Nucleus accumbens (tissue), 56 donors: ENCODE measurements around the gene ZNF564.
"Not testable (repeated sequence)": the region's sequence is repeated elsewhere in the genome, so short reads cannot be mapped to it uniquely, and the experiment has no call there.

Experiments used
- DNase-seq, 56 donors: peaks; one replicate each; lab custom pipeline; 2025; lab: John Stamatoyannopoulos, UW

Gene ZNF564

GRCh38 chr19:12551060-12551832 is at the start of gene ZNF564:
ZNF564 (minus strand) TSS chr19:12551482; CDS start chr19:12551332, 150 bp downstream.
- DNase-seq, result peak; percentile 72 to 99 (median 97)

DNA sequence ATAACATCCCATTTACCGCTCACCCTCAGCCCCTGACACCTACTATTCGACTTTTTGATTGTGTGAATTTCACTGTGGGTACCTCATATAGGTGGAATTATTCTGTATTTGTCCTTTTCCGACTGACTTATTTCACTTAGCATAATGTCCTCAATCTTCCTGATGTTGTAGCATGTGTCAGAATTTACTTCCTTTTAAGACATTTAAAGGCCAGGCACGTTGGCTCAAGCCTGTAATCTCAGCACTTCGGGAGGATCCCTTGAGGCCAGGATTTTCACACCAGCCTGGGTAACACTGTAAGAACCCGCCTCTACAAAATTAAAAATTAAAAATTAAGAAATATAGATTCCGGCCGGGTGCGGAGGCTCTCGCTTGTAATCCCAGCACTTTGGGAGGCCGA is 46.3 kb upstream of the ZNF564 start:
- no peak for DNase-seq

- peak in 34 of 56 donors; percentile 0 to 76 (median 19) for DNase-seq
Observed at GRCh38 chr19:12596927-12597548, 45.8 kb upstream of the ZNF564 start.

- no peak for DNase-seq
Observed at GRCh38 chr19:12596485-12596884, 45.2 kb upstream of the ZNF564 start.

GRCh38 chr19:12581100-12581499 is 29.8 kb upstream of the ZNF564 start:
- no peak for DNase-seq

- no peak for DNase-seq
Observed at GRCh38 chr19:12580180-12580694, 29.0 kb upstream of the ZNF564 start.

DNA sequence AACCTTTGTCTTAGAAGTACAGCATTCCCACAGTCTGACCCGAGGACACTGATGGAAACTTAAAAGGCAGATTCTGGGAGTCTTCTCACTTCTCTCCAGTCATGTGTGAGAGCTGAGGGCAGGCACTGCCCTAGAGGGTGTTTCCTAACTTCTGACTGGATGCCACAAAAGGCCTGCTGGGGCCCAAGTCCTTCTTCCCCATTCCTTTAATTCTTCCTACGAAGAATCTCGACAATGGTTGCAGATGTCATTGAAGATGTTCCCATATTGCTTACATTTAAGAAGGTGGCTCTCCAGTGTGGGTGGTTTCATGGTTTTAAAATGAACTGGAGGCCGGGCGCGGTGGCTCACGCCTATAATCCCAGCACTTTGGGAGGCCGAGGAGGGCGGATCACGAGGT is 27.4 kb upstream of the ZNF564 start:
- no peak for DNase-seq

DNA sequence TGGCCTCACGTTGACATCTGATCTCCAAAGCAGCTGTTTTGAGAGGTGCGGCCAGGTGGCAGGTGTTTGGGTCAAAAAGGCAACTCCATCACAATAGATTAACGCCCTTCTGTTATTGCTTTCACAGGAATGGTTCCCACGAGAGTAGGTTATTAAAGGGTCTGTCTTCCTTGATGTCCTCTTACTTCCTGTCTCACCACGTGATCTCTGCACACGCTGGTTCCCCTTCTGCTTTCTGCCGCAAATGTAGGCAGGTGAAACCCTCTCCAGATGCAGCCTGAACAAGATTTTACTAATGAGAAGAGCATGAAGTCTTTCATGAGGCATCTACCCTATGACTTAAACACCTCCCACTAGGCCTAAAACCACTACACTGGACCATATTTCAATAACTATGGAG is 22.8 kb upstream of the ZNF564 start:
- DNase-seq, result no peak

DNA sequence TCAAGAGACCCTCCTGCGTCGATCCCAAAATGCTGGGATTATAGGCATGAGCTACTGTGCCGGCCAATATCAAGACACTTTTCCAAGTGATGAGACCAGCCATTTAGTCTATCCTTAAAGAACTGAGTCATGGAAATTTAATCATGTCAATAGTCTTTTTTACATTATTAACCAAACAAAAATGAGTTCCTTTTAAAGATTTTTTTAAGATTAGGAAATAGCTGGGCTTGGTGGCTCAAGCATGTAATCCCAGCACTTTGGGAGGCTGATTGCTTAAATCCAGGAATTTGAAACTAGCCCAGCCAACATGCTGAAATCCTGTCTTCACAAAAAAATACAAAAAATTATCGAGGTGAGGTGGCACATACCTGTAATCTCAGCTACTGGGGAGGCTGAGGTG is 16.7 kb upstream of the ZNF564 start:
- DNase-seq, result no peak

DNA sequence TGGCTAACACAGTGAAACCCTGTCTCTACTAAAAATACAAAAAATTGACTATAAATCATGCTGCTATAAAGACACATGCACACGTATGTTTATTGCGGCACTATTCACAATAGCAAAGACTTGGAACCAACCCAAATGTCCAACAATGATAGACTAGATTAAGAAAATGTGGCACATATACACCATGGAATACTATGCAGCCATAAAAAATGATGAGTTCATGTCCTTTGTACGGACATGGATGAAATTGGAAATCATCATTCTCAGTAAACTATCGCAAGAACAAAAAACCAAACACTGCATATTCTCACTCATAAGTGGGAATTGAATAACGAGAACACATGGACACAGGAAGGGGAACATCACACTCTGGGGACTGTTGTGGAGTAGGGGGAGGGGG is 15.1 kb upstream of the ZNF564 start:
- DNase-seq, result not testable (repeated sequence)

GRCh38 chr19:12564016-12564664 is 12.9 kb upstream of the ZNF564 start:
- peak in 55 of 56 donors; percentile 14 to 96 (median 81) for DNase-seq

DNA sequence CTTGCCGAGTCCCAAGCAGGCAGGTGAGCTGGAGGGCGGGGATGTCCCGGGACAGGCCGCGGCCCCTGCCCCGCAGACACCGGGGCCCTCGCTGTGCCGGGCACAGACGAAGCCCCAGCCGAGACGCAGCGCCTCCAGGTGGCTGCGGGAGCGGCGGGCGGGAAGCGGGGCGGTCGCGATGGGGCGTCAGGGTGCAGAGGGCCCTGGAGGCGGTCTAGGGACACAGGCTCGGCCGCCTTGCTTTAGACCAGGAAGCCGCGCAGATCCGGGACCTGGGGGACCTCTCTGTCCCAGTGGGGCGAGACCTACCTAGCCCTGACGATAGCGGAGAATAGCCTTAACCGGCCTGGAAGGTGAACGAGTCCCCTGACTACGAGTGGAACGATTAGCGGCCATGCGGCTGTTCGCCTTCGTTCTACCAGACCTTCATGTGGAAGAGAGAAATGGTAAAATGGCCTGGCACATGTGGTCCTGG is 4.2 kb upstream of the ZNF564 start:
- DNase-seq, result no peak

DNA sequence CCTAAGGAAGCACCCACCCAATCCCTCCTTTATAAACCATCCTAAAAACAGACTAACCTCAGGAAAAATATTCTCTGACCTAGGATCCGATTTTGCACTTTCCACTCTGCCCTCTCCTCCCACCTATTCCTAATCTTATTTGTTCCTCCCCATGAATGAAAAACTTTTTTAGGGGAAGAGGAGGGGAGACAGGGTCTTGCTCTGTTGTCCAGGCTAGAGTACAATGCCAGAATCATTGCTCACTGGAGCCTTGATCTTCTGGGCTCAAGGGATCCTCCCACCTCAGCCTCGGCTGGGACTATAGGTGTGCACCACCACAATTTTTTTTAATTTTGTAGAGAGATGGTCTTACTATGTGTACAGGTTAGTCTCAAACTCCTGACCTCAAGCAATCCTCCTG is 4.4 kb downstream of the ZNF564 start:
- DNase-seq, result no peak

- no peak for DNase-seq
Observed at GRCh38 chr19:12546068-12546467, 5.2 kb downstream of the ZNF564 start.

DNA sequence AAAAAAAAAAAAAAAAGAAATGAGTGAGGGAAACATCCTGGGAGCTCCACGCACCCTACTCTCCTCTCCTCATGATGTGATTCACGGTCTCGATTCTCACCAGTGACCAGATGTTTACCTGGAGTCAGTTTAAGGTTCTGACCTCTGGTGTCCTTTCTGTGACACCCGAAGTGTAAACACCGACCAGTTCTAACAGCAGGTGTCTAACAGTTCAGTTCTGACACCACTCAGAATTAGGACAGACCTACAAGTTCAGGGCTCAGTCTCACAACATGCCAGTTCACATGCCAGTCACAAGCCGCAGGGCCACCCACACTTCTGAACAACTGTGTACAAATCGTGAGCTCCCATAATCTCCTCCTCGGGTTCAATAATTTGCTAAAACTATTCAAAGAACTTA is 6.0 kb downstream of the ZNF564 start:
- no peak for DNase-seq

DNA sequence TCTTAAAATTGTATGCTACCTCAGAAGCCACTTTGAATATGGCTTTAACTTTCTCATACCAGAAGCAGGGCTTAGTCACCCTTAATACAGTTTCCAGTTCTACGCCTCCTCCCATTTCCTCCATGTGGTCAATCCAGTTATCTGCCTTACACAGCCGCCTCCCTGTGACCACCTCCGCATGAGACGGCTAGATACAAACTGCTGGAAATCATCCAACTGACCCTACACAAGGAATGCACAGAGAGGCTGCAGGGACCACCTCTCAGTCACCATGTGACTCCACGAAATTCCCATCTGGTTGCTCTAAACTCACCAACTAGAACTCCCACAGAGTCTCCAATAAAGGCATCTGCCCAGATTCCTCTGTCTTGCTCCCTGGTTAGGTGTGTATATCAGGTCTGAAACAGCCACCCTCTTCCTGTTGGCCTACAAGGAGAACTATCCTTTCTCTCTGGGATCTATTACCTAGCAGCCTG is 6.8 kb downstream of the ZNF564 start:
- DNase-seq, result no peak

GRCh38 chr19:12543855-12544254 is 7.4 kb downstream of the ZNF564 start:
- no peak for DNase-seq

DNA sequence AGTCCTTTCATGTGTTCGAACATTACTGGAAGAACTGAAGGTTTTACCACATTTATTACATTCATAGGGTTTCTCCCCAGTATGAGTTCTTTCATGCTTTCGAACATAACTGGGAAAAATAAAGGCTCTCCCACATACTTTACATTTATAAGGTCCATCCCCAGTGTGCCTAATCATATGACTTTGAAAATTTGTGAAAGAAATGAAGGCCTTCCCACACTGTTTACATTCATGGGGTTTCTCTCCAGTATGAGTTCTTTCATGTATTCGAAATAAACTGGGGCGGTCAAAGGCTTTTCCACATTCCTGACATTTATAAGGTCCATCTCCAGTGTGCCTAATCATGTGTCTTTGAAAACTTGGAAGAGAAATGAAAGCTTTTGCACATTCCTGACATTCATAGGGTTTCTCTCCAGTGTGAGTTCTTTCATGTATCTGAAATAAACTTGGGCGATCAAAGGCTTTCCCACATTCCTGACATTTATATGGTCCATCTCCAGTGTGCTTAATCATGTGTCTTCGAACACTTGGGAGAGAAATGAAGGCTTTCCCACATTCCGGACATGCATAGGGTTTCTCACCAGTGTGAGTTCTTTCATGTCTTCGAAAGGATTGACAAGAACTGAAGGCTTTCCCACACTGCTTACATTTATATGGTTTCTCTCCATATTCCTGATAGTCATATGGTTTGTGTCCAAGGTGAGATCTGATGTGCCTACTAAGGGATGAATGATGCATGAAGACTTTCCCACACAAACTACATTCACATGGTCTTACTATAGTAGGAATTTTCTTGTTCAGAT is 24.0 kb downstream of the ZNF564 start:
- no peak for DNase-seq

GRCh38 chr19:12526542-12526941 is 24.7 kb downstream of the ZNF564 start:
- DNase-seq, result no peak

- DNase-seq, result peak in 1 of 56 donors; percentile 6
Observed at GRCh38 chr19:12521996-12522395, 29.3 kb downstream of the ZNF564 start.
